Activated CD8-positive, alpha-beta memory T cell treated with anti-CD3 and anti-CD28 coated beads, Interleukin-2, amount 50 U/mL, for 1 hour (primary cell): ENCODE data around the gene HLA-DQA1.
"Not testable (repeated sequence)": the region's sequence is repeated elsewhere in the genome, so short reads cannot be mapped to it uniquely, and the experiment has no call there.

Experiments
- DNase-seq: peaks from one replicate; pipeline ENCODE4 v3.0.0-alpha.2; 2020; ENCODE audit errors: extremely low read depth

The HLA-DQA1 gene

GRCh38 chr6:32622545-32623401 is 14.4 kb upstream of the HLA-DQA1 start:
- no peak for DNase-seq

- no peak for DNase-seq
These were observed 13.5 kb upstream of the HLA-DQA1 start for GRCh38 chr6:32623693-32624092.

DNA sequence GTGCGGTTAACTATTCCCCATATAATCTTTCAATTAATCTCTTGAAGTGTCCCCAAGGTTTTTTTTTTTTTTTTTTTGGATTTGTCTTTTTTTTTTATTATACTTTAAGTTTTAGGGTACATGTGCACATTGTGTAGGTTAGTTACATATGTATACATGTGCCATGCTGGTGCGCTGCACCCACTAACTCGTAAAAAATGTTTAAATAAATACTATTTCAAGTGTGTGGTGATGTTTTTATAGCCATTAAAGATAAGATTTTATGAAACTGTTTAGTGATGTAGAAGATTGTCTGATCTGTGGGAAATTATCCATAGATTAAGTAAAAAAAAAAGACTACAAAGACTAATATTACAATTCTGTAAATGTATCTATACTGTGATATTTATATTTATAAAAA is 12.6 kb upstream of the HLA-DQA1 start:
- no peak for DNase-seq

DNA sequence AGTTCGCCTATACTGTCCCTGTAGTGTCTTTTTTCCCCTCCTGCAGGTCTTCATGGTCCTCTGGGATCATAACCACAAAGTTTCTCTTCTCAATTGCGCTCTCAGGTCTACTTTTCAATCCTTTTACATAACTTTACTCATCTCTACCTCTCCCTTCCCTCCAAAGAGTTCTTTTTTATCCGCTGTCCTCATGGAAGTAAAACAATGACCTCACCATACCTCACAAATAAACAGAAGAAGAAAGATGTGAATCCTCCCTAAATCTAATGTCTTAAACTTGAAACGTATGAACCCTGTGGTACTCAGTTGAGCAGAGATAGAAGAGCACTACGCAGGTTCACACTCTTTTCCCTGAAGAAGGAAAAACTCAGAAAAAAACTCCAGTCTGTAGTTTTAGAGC is 12.1 kb upstream of the HLA-DQA1 start:
- no peak for DNase-seq

DNA sequence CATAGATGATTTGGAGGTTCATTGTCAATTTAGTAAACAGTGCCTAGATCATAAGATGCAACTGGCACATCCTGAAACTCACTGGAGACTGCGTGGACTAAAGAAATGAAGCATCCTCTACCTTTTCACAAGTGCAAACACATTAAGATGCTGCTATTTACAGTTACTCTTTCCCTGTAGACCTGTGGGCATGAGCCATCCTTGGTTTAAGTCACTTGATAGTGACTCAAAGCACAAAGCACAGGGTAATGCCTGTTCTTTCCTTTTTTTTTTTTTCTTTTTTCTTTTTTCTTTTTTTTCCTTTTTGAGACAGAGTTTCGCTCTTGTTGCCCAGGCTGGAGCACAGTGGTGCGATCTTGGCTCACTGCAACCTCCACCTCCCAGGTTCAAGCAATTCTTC is 10.0 kb upstream of the HLA-DQA1 start:
- no peak for DNase-seq

DNA sequence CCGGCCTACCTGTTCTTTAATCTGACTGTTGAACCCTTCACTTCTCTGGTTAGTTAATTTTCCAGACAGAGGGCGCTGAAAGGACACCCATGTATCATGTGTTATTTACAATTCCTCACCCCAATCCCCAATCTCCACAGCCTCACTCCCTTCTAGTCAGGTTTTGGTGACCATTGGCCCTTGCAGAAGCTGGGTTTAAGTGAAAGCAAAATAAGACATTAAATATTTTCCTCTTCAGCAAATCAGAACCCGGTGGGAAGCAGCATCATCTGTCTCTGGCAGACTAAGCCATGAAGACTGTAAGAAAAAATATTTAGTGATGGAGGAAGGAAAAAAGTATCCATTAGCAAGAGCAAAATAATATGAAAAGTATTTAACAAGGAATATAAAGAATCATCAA is 9.4 kb upstream of the HLA-DQA1 start:
- DNase-seq, result no peak

- DNase-seq, result not testable (repeated sequence)
These were observed 7.4 kb upstream of the HLA-DQA1 start for GRCh38 chr6:32629793-32630192.

GRCh38 chr6:32635526-32636123 is 1.6 kb upstream of the HLA-DQA1 start:
- no peak for DNase-seq

DNA sequence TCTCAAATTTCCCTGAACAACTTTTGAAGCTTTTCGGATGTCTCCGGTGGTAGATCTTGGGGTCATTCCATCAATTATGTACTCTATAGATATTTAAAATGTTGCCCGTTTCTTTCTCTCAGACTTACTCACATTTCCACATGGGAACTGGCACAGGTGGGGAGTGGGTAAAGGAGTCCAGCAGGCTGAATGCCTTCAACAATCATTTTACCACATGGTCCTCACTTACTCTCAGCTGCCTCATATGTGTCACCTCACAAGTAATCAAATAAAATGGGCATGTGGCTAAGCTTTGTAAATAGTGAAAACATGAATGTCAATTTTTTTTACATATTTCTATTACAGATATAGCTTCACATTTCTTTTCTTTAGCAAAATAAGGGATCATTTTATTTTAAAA is 677 bp downstream of the HLA-DQA1 start:
- no peak for DNase-seq

- DNase-seq, result no peak
These were observed 1.5 kb downstream of the HLA-DQA1 start for GRCh38 chr6:32638532-32639219.

DNA sequence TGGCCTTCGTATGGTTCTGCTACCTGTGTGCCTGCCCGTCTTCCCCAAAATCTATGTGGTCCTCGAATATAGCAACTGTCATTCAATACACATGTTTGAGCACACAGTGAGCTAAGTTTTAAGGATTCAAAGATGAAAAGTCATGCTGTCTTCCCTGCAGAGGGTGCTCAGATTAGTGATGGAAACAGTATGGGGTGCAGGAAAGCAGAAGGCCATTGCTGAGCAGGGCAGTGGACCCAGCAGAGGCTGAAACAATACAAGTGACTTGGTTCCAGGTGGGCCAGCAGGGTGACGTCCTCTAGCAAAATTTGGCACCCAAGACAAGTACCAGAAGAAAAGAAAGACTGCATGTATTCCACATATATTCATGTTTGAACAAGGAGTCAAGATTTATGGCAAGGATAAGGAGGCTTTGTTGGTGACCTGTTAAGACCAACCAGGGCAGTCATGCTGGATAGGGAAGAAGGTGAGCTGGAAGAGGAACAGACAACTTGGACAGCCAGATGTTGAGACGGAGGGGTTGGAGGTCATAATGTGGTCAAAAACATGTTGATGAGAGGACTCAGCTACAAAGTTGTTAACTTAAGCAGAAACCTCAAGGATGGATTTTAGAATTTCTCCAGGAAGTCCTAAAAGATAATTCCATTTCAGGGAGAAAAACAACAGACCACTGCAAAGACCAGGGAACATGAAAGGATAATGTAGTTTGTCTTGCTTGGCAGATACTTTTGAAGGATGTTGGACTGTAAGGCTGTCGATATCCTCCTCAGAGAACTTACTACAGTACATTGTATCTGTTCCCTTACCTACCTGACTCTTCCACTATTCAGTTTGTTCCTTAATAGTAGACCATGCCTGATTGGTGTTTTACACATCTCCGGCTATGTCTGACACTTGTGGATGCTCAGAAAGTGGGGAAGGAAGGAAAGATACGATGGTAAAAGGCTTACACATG is 2.5 kb downstream of the HLA-DQA1 start:
- no peak for DNase-seq

DNA sequence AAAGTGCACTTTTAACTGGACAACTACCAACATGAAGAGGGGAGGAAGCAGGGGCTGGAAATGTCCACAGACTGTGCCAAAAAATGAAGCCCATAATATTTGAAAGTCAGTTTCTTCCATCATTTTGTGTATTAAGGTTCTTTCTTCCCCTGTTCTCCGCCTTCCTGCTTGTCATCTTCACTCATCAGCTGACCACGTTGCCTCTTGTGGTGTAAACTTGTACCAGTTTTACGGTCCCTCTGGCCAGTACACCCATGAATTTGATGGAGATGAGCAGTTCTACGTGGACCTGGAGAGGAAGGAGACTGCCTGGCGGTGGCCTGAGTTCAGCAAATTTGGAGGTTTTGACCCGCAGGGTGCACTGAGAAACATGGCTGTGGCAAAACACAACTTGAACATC is 3.9 kb downstream of the HLA-DQA1 start:
- DNase-seq, result no peak

- DNase-seq, result not testable (repeated sequence)
These were observed 4.8 kb downstream of the HLA-DQA1 start for GRCh38 chr6:32641785-32642719.

DNA sequence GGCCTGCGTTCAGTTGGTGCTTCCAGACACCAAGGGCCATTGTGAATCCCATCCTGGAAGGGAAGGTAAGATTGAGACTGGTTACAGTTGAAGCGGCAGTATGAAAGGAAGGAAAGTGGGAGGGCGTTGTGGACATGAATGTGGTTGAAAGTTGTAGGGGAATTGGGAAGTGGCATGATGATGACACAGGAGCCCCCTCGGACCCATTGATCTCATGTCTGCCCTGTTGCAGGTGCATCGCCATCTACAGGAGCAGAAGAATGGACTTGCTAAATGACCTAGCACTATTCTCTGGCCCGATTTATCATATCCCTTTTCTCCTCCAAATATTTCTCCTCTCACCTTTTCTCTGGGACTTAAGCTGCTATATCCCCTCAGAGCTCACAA is 5.5 kb downstream of the HLA-DQA1 start:
- DNase-seq, result no peak

- DNase-seq, result no peak
These were observed 6.7 kb downstream of the HLA-DQA1 start for GRCh38 chr6:32643904-32644303.

DNA sequence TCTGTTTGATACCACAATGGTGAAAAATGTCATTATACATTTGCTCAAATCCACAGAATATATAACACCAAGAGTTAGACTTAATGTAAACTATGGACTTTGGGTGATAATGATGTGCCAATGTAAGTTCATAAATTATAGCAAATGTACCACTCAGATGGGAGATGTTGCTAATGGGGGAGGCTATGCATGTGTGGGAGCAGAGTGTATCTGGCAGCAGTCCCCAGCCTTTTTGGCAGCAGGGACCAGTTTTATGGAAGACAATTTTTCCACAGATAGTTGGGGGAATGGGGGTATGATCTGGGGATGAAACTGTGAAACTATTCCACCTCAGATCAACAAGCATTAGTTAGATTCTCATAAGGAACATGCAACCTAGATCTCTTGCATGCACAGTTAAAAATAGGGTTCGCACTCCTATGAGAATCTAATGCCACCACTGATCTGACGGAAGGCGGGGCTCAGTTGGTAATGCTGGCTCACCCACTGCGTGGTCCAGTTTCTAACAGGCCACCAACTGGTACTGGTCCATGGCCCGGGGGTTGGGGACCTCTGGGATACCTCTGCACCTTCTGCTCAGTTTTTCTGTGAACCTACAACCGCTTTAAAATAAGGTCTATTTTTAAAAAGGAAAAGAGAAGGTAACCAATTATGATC is 8.0 kb downstream of the HLA-DQA1 start:
- DNase-seq, result no peak

DNA sequence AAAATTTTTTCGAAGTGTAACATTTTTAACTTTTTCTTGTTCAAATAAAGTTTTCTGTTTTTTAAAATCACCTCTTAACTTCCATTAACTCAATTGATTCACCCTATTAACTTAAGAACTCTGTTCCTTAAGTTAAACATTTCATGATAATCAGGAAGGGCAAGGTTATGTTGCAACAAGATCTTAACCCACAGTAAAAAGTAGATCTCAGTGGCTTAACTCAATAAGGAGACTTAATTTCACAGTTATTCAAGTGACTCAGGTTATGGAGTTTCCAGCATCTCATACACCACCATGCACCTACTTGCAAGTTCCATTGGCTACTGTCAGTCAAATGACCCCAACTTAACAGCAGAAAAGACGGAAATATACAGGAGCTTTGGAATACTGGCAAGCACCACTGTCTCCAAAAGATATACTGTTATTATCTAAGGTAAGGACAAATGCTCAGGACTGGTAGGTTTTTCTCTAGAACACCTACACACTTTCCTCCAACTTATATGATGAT is 18.1 kb downstream of the HLA-DQA1 start:
- no peak for DNase-seq

- DNase-seq, result not testable (repeated sequence)
These were observed 20.1 kb downstream of the HLA-DQA1 start for GRCh38 chr6:32657329-32657728.

GRCh38 chr6:32657819-32658218 is 20.6 kb downstream of the HLA-DQA1 start:
- DNase-seq, result not testable (repeated sequence)
